AG08396 (cell line): ENCODE measurements around the gene TSPAN11.

ENCODE experiments used
- DNase-seq: peaks from one replicate; pipeline ENCODE4 v3.0.0; 2012; ENCODE audit warnings: low spot score, mixed read lengths

Gene TSPAN11

DNA sequence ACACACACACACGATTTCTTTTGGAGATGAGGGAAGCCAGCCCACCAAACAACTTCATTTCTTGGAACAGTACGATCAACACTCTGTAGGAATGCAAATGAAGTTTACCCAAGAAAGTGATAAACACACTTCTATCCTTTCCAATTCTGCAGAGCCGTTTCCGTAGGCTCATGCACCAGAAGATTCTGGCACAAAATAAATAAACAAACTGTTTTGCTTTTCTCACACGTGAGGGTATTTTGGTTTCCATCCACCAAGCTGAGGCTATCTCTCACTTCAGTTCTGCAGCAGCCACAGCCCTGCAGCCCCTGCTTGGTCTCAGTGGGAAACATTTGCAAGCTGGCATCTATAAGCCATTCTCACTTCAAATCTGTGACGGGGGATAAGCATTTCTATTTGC lies 15.3 kb upstream of the TSPAN11 start:
- DNase-seq: no peak

DNA sequence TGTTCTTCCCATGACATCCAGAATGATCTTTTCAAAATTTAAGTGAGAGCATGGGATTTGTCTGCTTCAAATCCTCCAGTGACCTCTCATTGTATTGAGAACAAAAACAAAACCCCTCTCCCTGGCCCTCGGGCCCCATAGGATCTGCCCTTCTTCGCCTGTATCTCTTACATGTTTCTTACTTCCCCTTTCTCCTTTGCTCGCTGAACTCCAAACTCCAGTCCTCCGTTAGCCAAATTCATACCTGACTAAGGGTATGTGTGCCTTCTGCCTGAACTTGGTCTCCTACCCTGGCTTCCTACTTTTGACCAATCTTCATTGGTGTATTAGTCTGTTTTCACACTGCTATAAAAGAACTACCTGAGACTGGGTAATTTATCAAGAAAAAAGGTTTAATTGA lies 13.2 kb upstream of the TSPAN11 start:
- no peak for DNase-seq

DNA sequence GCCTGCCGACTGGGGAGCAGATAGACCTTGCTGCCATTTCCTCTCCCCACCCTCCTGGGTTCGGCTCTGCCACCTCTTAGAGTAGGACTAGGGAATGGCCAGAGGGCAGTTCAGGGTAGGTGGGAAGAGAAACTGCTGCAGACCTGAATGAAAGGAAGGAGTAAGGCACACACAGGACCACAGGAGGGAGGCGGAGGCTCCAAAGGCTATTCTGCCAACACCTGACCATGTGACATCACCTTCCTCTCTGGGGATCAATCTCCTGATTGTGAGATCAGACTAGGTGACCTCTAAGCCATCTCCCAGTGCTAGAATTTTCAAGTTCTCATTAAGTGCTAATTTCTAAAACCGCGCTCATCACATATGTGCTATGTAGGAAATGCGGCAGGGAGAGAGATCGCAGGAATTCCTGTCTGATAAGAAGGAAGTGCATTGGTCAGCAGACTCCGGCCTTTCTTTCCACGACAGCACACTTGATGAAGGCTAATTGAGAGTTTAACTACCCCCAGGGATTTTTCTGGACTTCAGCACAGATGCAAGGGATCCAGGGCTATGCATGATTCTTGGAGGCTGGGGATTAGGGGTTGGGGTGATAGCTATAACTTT lies 11.5 kb upstream of the TSPAN11 start:
- DNase-seq: no peak

DNA sequence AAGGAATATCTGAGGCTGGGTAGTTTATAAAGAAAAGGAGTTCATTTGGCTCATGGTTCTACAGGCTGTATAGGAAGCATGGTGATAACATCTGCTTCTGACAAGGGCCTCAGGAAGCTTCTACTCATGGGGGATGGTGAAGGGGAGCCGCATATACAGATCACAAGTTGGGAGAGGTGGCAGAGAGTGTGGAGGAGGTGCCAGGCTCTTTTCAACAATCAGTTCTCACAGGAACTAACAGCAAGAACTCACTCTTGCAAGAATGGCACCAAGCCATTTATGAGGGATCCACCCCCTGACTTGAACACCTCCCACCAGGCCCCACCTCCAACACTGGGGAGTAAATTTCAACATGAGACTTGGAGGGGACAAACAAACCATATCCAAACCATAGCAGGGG lies 3.5 kb upstream of the TSPAN11 start:
- no peak for DNase-seq

DNA sequence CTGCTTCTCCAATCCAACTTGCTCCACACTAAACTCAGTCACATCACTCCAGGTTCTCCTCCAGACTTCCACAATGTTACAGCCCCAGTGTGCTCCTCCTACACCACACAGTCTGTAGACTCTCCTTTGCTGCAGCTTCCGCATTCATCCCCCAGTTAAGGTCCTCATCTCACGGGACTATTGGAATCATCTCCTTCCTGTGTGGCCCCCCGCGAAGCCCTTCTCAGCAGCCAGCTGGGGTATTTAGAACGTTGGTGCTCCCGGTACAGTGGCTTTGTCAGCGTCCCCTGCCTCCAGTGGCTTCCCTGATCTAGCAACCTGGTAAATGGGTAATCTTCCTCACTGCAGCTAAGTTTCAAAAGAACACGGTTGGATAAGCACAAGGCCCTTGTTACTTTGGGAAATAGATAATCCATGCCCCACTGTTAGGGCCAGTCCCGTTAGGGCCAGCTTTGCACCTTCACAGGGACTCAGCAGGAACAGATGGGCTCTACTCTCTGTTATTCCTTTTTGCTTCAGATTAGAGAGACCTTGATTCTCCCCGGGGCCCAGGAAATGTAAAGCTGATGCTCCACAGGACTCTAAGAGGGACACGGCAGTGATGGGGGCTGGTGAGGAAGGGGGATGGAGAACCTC lies 823 bp upstream of the TSPAN11 start:
- no peak for DNase-seq

DNA sequence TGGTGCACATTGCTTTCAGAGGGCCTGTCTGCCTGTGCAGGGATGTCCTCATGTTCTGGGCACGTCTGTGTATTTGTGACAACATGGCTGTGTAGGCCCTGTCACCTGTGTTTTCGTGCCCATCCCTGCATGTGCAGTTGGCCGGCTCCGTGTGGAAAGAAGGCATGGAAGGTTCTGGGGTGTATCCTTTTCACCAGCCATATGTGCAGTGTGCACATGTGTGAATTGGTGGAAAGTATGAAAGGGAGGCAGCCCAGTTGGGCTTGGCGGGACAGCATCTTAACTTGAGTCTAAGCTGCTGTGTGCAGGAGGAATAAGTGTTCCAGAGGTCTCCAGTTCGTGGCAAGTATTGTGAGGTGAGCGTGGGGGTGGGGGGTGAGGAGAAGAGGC lies 669 bp downstream of the TSPAN11 start:
- DNase-seq: no peak

DNA sequence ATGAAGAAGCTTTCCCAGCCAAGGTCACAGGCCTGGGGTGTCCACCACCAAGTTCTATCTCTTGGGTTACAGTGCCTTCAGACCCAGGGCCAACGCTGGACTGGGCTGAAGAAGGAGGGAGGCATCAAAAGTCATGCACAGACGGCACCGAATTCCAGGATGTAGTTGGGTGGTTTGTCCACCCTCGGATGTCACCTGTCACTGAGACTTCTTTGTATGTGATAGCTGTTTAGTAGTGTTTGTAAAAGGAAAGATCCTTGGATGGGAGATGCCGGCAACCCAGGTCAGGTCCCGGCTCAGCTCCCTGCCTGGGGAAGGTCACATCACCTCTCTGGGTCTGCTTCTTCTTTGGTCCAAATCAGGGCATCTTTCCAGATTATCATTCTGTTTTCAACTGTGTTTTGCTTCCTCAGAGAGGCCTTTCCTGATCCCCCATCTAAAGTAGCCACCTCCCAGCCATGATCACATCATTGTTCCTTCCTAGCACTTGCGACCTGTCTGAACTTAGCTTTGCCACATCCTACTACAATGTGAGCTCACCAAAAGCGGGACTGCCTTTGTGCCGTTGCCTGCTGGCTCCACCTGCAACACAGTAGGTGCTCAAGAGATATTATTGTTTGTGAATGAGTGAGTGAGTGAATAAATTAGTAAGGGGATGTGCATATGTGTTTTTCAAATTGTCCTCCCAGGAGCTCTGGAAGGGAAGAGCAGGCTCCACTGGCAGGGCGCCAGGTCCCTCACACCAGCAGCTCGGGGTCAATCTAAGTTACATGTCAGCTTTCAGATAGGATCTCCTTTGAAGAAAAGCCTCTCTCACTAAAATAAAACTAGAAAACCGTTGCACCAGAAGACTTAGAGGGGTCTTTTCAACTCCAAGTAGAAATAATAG lies 2.1 kb downstream of the TSPAN11 start:
- DNase-seq: no peak

DNA sequence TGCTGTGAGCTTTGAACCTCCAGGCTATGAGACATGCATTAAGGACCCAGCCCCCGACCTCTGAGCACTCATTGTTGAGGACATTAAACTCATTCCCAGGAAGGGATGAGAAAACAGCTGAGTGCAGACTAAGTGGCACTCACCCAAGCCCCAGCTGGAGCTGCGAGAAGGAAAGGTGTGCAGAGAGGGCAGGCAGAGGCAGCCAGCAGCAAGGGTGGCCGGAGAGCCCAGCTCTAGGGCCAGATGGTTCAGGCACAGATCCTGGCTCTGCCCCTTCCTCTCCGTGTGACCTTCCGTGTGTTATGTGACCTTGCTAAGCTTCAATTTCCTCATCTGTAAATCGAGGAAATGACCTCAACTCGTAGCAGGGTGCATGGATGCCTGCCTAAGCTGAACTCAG lies 3.7 kb downstream of the TSPAN11 start:
- no peak for DNase-seq

DNA sequence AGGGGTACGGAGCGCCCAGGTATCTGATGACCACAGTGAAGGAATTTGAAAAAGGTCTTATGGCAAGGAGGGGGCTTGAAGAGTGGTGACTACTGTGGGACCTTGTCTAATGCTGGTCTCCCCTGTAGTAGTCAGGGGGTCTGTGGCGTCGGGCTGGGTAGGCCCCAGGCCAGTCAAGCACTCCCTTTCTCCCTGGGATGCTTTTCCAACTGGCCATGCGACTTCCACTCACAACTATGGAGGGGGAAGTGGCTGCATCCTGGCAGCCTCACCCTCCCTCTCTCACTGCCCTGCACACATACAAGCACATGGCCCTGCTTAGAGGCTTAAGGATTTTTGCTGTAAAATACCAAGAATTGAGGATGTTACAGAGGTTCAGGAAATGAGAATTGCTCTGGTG lies 4.1 kb downstream of the TSPAN11 start:
- no peak for DNase-seq

DNA sequence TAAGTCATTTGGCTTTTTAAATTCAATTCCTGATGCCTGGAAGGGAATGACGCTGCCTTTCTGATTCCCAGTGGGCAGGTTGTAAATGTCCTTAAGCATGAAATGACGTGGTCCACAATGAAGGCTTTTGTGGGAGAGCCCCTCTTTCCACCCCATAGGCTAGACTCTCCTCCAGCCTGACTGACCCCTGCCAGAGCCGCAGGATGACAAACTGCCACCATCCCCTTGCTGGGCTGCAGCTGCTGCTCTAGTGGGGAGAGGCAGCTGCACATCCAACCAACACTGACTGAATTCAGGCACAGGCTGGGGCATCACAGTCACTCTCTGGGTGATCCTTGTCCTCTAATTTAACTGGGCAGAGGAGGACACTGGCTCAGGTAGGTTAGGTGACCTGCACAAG lies 6.3 kb downstream of the TSPAN11 start:
- DNase-seq: no peak

DNA sequence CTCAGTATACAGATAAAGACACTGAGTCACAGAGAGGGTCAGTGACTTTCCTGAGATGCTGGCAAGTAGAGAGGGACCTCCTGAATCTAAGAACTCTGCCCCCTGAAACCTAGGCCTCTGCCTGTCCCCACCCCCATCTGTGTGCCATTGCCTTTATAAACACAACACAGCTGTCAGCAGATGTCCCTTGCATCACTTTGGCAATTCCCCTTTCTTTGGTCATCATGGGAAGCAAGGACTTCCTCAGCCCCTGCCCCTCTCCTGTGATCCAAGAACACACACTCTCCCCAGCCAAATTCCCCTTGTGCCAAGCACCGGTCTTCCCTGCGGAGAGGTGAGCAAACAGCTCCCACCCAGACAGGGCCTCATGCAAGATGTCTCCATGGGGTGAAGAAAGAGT lies 8.3 kb downstream of the TSPAN11 start:
- no peak for DNase-seq

DNA sequence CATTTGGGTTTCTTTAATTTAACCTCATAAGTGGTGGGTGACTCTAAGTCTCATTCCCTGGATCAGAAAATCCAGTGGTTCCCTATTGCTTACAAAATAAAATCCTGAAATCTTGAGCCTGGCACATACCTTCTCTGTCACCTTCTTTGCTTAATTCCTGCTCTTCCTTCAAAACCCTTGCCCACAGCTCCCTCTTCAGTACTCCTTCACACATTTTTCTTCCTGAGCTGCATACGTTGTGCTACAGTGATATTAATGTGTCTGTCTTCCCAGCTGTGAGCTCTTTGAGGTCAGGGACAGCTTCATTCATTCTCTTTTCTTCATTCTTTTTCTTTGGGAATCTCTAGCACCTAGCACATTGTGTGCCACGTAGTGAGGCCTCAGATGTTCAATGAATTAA lies 9.5 kb downstream of the TSPAN11 start:
- no peak for DNase-seq

DNA sequence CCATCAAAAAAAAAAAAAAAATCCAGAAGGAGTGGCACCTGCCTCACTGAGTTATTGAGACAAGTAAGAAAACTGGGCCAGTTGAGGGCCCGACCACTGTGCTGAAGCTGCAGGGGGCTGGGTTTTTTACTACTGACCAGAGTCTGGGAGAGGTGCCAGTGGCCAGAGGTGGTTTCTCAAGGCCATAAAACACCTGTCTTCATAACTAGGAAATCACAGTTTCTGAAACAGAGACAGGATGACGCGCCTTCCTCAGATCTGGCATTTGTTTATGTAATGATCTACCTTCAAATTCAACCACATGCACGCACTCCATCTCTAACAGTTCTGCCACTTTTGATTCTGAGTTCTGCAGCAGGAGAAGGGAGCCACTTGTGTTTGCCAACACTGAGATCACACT lies 12.7 kb downstream of the TSPAN11 start:
- DNase-seq: no peak

DNA sequence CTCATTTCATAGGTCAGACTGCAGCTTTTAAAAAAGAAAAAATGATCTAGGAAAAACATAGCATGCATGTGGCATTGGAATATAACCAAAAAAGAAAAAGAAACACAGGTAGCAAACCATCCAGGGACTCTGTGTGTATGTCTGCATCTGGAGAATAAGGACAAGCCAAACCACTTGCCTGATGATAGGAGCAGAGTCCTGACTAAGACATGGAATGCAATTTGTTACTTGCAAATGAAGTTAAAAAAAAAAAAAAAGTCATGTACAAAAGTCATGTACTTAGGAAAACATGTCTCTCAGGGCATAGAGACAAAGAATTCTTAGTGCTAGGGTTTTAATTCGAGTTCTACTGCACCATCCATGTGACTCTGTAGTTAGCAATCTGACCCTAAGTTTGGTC lies 15.9 kb downstream of the TSPAN11 start:
- no peak for DNase-seq

DNA sequence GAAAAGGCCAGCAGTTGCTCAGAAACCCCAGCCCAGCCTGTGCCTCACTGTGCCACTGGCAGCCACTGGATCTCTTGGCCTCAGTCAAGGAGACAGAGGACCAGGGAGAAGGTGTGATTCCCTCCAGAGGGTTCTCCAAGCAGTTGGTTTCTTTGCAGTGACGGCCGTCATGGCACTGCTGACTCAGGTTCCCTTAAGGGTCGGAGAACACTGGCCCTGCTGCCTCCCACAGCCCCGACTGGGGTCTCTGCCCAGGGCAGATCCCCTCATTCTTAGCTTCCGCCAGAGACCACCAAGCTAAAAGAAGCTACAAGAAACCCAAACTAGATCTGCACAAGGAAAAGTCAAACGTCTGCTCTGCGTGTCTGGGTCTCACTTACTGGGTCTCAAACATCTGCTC lies 16.4 kb downstream of the TSPAN11 start:
- no peak for DNase-seq

DNA sequence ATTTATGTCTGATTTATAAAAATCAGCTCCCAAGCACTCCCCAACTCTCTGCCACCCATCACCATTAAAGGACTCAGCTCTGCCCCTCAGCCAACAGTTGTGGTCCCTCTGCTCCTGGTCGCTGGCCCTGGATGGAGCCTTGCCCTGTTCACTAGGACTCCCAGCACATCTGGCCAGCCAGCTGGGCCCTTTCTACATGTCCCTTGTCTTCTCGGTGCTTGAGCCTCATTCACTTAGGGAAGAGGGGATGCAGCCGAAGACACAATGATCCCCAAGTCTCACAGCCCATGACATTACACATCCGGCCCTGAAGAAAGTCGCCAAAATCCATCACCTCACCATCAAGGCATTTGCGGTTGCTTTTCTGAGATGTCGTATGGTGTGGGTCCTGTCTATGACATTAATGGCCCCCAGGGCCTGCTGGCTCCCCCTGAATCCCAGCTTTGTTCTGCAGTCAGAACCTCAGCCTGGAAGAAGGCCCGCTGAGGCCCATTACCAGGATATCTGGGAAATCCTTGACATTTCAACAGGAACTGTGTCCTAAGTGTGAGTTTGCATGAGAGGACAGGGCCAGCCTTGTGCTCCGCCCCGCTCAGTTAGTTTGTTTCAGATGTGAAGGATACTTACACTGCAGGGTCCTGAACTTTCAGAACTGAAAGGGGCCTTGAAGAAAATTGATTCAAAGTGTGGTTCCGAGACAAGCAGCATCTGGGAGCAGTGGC lies 19.1 kb downstream of the TSPAN11 start:
- no peak for DNase-seq

DNA sequence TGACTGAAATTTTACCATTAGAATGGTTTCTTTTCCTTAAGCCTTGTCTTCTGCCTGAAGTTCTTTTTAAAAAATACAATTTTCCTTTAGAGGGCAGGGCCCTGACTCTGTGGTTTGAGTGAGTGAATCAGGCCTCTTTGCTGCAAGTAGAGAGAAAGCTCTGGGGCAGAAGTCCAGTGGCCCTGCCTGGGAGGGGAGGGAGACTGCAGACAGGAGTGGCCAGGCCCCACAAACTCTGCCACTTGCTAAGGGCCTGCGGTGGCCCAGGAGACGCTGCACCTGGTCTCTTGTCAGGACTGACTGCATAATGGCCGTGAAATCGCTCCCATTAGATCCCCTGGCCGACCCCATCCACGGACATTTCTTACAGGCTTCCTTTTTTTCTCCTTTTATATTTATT lies 25.5 kb downstream of the TSPAN11 start:
- DNase-seq: no peak

DNA sequence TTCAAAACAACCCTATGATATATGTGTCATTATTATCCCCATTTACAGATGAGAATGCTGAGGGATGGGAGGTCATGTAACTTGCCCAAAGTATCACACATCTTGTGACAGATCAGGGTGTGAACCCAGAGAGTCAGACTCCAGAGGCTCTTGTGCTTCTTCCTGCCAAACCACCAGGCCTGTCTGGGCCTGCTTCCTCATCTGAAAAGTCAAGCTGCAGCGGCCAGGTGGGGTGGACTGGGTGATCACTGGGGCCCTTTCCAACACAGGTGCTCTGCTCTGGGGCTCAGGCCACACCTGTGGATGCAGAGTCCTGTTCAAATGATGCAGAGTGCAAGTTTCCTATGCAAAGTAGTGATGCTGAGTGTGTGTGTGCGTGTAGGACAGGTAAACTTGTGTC lies 26.7 kb downstream of the TSPAN11 start:
- no peak for DNase-seq

DNA sequence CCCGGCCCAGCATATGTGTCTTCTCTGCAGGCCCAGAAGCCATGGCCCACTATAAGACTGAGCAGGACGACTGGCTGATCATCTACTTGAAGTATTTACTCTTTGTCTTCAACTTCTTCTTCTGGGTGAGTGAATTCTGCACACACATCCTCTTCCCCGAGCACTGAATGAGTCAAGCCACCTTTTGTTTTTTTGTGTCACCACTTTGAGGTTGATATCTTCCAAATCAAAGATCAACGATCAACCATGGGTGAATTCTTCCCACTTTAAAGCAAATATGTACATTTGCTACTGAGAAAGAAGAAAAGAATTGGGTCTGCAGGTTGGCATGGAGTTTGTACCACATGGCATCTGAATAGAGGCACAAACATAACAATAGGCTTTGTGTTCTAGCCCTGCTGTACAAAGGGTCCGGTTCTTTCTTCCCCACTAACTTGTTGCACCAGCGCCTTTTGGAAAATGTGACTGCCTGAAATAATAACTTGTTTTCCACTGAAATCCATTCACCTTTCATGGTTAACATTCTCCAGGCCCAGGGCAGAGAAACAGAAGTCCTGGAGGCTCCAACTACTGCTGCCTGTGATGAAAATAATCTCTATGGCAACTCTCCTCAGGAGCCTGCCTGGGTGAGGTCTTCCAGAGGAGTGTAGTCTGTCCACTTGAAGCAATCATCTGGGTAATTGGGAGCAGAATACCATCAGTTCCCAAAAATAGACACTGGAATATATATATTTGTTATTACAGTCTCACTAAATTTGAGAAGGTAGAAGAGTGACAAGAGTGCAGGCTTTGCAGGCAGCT lies 27.6 kb downstream of the TSPAN11 start:
- DNase-seq: no peak

DNA sequence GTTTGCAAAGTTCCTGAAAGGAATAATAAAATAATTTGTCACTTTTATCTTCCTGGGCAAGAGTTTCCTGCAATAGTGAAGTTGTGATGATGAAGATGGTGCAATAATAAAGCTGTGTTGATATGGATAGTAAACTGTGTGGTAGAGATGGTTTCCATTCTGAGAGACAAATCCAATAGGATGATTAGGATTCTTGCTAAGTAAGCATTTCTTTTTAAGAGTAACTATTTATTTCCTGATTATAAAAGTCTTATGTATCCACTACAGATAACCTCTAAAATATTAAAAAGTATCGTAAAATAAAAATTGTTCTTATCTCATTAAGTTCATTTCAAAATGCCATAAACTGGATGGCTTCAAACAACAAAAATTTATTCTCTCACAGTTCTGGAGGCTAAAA lies 28.7 kb downstream of the TSPAN11 start:
- no peak for DNase-seq

DNA sequence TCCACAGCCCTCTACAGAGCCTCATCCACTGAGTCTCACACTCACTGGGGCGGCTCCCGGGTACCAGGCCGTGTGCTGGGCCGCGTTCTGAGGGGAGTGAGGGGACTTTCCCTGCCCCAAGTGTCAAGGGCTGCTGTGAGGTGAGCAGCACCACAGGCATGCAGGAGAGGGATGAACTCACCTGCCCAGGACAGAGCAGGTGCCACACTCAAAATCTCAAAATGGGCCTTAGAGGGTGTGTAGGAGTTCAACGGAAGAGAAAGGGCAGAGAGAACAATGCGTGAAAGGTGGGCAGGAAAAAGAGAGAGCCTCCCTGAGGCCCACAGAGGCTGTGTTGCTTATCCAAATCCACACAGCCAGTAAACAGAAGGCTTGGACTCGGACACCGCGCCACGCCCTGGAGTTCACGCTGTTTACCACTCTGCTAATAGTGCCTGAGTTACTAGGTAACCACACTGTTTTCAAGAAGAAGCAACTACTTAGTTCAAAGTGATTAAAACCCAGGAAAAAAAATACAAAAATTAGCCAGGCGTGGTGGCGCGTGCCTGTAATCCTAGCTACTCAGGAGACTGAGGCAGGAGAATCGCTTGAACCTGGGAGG lies 32.7 kb downstream of the TSPAN11 start:
- no peak for DNase-seq

DNA sequence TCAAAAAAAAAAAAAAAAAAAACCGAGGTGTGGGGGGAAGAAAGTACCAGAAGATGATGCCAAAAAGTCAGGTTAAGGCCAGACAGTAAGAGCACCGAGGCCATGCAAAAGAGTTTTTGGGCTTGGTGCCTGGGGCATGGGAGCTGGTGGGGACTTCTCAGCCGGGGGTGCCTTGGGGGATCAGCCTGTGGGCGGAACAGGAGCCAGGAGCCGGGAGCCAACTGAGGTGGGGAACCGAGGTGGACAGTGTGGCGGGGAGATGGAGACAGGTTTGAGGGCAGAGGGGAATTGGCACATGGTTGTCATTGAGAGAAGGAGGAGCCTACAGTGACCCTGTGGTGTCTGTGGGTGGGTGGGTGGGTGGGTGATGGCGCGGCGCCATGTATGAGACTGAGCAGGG lies 33.2 kb downstream of the TSPAN11 start:
- no peak for DNase-seq
